Hepatocyte (in vitro differentiated cells): Measurements from ENCODE around the gene KIF4A.

ENCODE experiments used
- EZH2 ChIP-seq: fragments of 200-600 bp; sonication (generic); IDR thresholded peaks from 2 replicates; pipeline ENCODE4 v1.6.1; 2016; ENCODE audit warnings: antibody characterized with exemption, mild to moderate bottlenecking, borderline replicate concordance
- EZH2phosphoT487 ChIP-seq: fragments of 200-600 bp; sonication (generic); IDR thresholded peaks from one replicate; pipeline ENCODE4 v1.6.1; 2018; ENCODE audit warnings: antibody characterized with exemption, mild to moderate bottlenecking, low read depth, moderate library complexity; ENCODE audit not compliant: unreplicated experiment, severe bottlenecking
- TF ChIP-seq, protein P1 (sequence below): fragments of 200-600 bp; sonication (generic); IDR thresholded peaks from 2 replicates; pipeline ENCODE4 v1.5.1; 2016; ENCODE audit warnings: antibody characterized with exemption, mild to moderate bottlenecking; ENCODE audit not compliant: poor library complexity

DNA sequence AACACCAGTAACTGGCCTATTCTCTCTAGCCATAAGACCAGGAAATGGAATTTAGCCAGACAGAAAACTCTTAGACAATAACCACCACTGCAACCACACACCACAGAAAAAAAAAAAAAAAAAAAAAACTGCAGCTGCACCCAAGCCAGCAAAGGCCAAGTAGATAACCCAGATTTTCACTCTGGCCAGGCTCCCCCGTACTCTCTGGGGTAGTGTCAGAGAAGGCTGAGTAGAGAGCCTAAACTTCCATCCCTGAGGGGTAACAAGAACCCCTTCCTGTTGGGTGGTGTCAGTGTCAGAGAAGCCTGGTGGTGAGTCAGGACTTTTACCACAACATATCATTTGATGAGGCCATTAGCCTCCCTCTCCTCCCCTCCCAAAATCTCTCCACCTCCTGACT is 149.1 kb downstream of the KIF4A start:
- TF ChIP-seq, protein P1, sequence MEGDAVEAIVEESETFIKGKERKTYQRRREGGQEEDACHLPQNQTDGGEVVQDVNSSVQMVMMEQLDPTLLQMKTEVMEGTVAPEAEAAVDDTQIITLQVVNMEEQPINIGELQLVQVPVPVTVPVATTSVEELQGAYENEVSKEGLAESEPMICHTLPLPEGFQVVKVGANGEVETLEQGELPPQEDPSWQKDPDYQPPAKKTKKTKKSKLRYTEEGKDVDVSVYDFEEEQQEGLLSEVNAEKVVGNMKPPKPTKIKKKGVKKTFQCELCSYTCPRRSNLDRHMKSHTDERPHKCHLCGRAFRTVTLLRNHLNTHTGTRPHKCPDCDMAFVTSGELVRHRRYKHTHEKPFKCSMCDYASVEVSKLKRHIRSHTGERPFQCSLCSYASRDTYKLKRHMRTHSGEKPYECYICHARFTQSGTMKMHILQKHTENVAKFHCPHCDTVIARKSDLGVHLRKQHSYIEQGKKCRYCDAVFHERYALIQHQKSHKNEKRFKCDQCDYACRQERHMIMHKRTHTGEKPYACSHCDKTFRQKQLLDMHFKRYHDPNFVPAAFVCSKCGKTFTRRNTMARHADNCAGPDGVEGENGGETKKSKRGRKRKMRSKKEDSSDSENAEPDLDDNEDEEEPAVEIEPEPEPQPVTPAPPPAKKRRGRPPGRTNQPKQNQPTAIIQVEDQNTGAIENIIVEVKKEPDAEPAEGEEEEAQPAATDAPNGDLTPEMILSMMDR = no peak
- TF ChIP-seq EZH2 = no peak
- TF ChIP-seq EZH2phosphoT487 = no peak
